Activated T-cell treated with anti-CD3 and anti-CD28 coated beads for 48 hours (primary cell): ENCODE data around the gene C2orf76.
"Not testable (repeated sequence)": the region's sequence is repeated elsewhere in the genome, so short reads cannot be mapped to it uniquely, and the experiment has no call there.

ENCODE experiments used
- DNase-seq: peaks from one replicate; pipeline ENCODE4 v3.0.0-alpha.2; 2020; ENCODE audit warnings: low read depth

The C2orf76 gene

GRCh38 chr2:119377294-119377992, 10.8 kb upstream of the C2orf76 start:
- DNase-seq: no peak

GRCh38 chr2:119376810-119377209, 10.2 kb upstream of the C2orf76 start:
- DNase-seq: no peak

- DNase-seq: not testable (repeated sequence)
These were observed 9.8 kb upstream of the C2orf76 start for GRCh38 chr2:119376406-119376805.

- DNase-seq: not testable (repeated sequence)
These were observed 7.5 kb upstream of the C2orf76 start for GRCh38 chr2:119373907-119374745.

GRCh38 chr2:119372778-119373568, 6.3 kb upstream of the C2orf76 start:
- no peak for DNase-seq

- no peak for DNase-seq
These were observed 4.5 kb upstream of the C2orf76 start for GRCh38 chr2:119371111-119371510.

- DNase-seq: no peak
These were observed 3.2 kb upstream of the C2orf76 start for GRCh38 chr2:119369845-119370244.

GRCh38 chr2:119367472-119368099, 952 bp upstream of the C2orf76 start:
- peak; percentile 46 for DNase-seq

- DNase-seq: no peak
These were observed 429 bp downstream of the C2orf76 start for GRCh38 chr2:119366161-119366648.

- no peak for DNase-seq
These were observed 1.2 kb downstream of the C2orf76 start for GRCh38 chr2:119365436-119365835.

- DNase-seq: no peak
These were observed 1.8 kb downstream of the C2orf76 start for GRCh38 chr2:119364798-119365197.

GRCh38 chr2:119360423-119360966, 6.1 kb downstream of the C2orf76 start:
- DNase-seq: no peak

- DNase-seq: no peak
These were observed 6.9 kb downstream of the C2orf76 start for GRCh38 chr2:119359774-119360173.

- no peak for DNase-seq
These were observed 11.8 kb downstream of the C2orf76 start for GRCh38 chr2:119354860-119355259.

GRCh38 chr2:119352357-119352756, 14.3 kb downstream of the C2orf76 start:
- DNase-seq: no peak

GRCh38 chr2:119350311-119350998, 16.2 kb downstream of the C2orf76 start:
- DNase-seq: no peak

GRCh38 chr2:119349289-119349688, 17.3 kb downstream of the C2orf76 start:
- no peak for DNase-seq

- no peak for DNase-seq
These were observed 24.9 kb downstream of the C2orf76 start for GRCh38 chr2:119341684-119342083.

- no peak for DNase-seq
These were observed 27.1 kb downstream of the C2orf76 start for GRCh38 chr2:119339562-119339923.

- no peak for DNase-seq
These were observed 27.6 kb downstream of the C2orf76 start for GRCh38 chr2:119338826-119339561.
